ENCODE data around the gene DGKI.
A peak's percentile ranks its signal among the peaks of the same experiment; 100 is the strongest.

DGKI gene

GRCh38 chr7:137652721-137653120 lies 194.1 kb downstream of the DGKI start:
- DNase-seq: no peak

GRCh38 chr7:137647905-137648565 lies 198.7 kb downstream of the DGKI start:
- DNase-seq: no peak

- DNase-seq: peak; percentile 16 to 41
Observed at GRCh38 chr7:137642472-137642871, 204.3 kb downstream of the DGKI start.

- no peak for DNase-seq
Observed at GRCh38 chr7:137642031-137642430, 204.7 kb downstream of the DGKI start.

- DNase-seq: no peak
Observed at GRCh38 chr7:137636376-137636775, 210.4 kb downstream of the DGKI start.

GRCh38 chr7:137635874-137636273 lies 210.9 kb downstream of the DGKI start:
- DNase-seq: no peak

GRCh38 chr7:137635132-137635531 lies 211.6 kb downstream of the DGKI start:
- DNase-seq: no peak

- no peak for DNase-seq
Observed at GRCh38 chr7:137634356-137634755, 212.4 kb downstream of the DGKI start.

- DNase-seq: no peak
Observed at GRCh38 chr7:137633133-137633532, 213.6 kb downstream of the DGKI start.

- DNase-seq: no peak
Observed at GRCh38 chr7:137628216-137628615, 218.6 kb downstream of the DGKI start.

GRCh38 chr7:137626469-137627067 lies 220.2 kb downstream of the DGKI start:
- peak; percentile 25 to 84 for DNase-seq

- peak; percentile 20 to 61 for DNase-seq
Observed at GRCh38 chr7:137625197-137625596, 221.6 kb downstream of the DGKI start.

- DNase-seq: no peak
Observed at GRCh38 chr7:137619181-137619580, 227.6 kb downstream of the DGKI start.

- DNase-seq: no peak
Observed at GRCh38 chr7:137618748-137619147, 228.0 kb downstream of the DGKI start.

- no peak for DNase-seq
Observed at GRCh38 chr7:137613006-137613525, 233.7 kb downstream of the DGKI start.

- no peak for DNase-seq
Observed at GRCh38 chr7:137611606-137612005, 235.2 kb downstream of the DGKI start.

- no peak for DNase-seq
Observed at GRCh38 chr7:137609500-137609899, 237.3 kb downstream of the DGKI start.

GRCh38 chr7:137606061-137606674 lies 240.6 kb downstream of the DGKI start:
- peak; percentile 27 to 85 for DNase-seq

- DNase-seq: no peak
Observed at GRCh38 chr7:137603043-137603442, 243.7 kb downstream of the DGKI start.

GRCh38 chr7:137601642-137602041 lies 245.1 kb downstream of the DGKI start:
- DNase-seq: no peak

GRCh38 chr7:137597856-137598255 lies 248.9 kb downstream of the DGKI start:
- no peak for DNase-seq

GRCh38 chr7:137593115-137593711 lies 253.6 kb downstream of the DGKI start:
- no peak for DNase-seq

GRCh38 chr7:137592232-137592896 lies 254.4 kb downstream of the DGKI start:
- DNase-seq: peak; percentile 31 to 66

All from inflammatory macrophage treated with lipopolysaccharide for 1 hour (primary cell).